ENCODE results near the gene POU2AF3. TPM values are rescaled to one million over a fixed set of nuclear protein-coding genes. Genes with fewer than 3 reads are reported as not detected.

POU2AF3 gene
- total RNA-seq, 1 donor from 2014 or later = 4.2 TPM

DNA sequence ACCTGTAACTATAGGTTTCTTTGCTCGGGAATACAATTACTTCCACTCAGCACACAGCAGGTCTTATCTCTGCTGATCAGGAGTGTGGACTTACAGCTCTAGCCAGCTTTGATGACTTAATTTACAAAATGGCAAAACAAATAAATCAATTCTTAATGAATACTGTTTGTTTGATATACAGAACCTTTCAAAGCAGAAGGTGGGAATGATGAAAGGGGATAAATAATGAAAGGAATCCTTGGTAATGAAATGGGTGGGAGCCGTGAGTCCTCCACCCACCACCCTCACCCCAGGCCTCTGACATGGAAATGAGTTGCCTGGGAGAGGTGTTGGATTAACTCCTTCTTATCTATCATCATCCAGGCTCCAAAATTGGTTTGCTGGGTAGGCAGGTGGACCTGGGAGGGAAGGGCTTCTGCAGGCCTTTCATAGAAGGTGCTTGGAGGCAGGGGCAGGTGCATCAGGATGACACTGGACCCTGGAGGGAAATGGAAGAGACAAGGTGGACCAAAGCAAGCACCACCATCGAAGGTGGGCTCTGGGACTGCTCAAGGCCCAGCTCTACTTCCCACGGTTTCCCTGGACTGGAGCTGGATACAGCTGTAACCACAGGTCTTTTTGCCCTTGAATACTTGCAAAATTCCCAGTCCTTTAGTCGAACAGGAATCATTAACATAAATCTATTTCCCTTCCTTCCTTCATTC, 57.8 kb downstream of the POU2AF3 start:
- no peak overlapping the region for H3K4me3 Mint-ChIP-seq (ENCODE audit: low read depth)
- DNase-seq (ENCODE audit: low spot score, unreplicated experiment) = no peak
- no peak for TF ChIP-seq CTCF (IDR thresholded peaks at IDR 0.05; ENCODE audit: unreplicated experiment)
- H3K9me3 Mint-ChIP-seq (ENCODE audit: low read depth) = no peaks in the 10 kb centered on the region
- H3K36me3 Mint-ChIP-seq (ENCODE audit: insufficient read depth) = no peaks in the 10 kb centered on the region
- H3K27me3 Mint-ChIP-seq = peaks cover 4% of the 10 kb centered on the region
- peaks cover 52% of the 10 kb centered on the region for H3K4me1 Mint-ChIP-seq (ENCODE audit: low read depth)
- H3K27ac Mint-ChIP-seq = no peak overlapping the region

GRCh38 chr11:111356660-111357048, 58.3 kb downstream of the POU2AF3 start:
- Mint-ChIP-seq H3K27me3 (peaks cover 4% of the 10 kb centered on the region), H3K4me3 (ENCODE audit: low read depth) (no peak overlapping the region), H3K4me1 (ENCODE audit: low read depth) (peaks cover 46% of the 10 kb centered on the region), H3K9me3 (ENCODE audit: low read depth) (no peaks in the 10 kb centered on the region), H3K27ac (no peak overlapping the region), H3K36me3 (ENCODE audit: insufficient read depth) (no peaks in the 10 kb centered on the region)
- no peak for DNase-seq (ENCODE audit: low spot score, unreplicated experiment)
- no peak for TF ChIP-seq CTCF (IDR thresholded peaks at IDR 0.05; ENCODE audit: unreplicated experiment)

DNA sequence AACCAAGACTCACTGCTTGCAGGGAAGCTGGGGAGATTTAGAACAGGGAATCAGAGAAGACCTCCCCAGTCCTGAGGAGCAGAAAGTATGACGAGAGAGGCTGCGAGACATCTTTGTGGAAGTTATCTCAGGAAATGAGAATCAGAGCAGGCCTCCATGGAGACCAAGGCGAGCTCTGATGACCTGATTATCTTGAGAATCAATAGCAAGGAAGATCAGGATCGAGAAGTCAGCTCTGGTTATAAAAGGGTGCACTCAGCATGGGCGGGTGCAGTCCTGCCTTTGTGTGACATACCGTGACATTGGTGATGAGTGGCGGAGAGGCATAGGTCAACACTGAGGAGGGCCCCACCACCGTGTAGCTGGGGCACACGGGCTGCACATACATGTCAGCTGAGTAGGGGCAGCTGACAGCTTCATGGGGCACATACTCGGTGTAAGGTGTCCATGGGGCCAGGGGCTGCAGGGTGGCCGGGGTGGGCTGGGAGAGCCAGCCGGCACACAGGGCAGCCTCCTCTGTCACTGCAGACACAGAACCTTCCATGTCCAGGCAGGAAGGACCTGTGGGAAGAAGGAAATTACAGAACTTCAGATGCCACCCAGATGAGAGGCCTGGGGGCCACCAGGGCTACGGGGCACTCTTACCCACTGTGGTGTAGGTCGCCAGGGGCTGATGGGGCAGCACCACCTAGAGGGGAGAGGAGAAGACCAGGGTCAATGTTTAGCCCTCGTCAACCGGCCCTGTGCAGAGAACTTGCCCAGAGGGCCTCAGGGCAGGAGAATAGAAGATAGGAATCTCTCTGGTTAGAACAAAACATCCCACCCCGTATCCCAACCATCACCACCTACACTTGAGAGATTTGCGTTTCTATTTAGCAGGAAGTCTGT, 59.0 kb downstream of the POU2AF3 start:
- no peak for DNase-seq (ENCODE audit: low spot score, unreplicated experiment)
- no peak overlapping the region for H3K4me3 Mint-ChIP-seq (ENCODE audit: low read depth)
- H3K4me1 Mint-ChIP-seq (ENCODE audit: low read depth) = peaks cover 40% of the 10 kb centered on the region
- H3K36me3 Mint-ChIP-seq (ENCODE audit: insufficient read depth) = no peaks in the 10 kb centered on the region
- TF ChIP-seq CTCF (IDR thresholded peaks at IDR 0.05; ENCODE audit: unreplicated experiment) = no peak
- H3K9me3 Mint-ChIP-seq (ENCODE audit: low read depth) = no peaks in the 10 kb centered on the region
- H3K27ac Mint-ChIP-seq = no peak overlapping the region
- H3K27me3 Mint-ChIP-seq = peaks cover 4% of the 10 kb centered on the region

Small RNA genes lying within 50 kb of the gene (microRNA-seq; reads per million reads assigned to microRNA genes)
- gene MIR4491 (ENCODE audit: borderline number of aligned reads, unreplicated experiment) = not detected

Other genes with a start within 250 kb of the POU2AF3 start
- not detected in 2 replicates for gene POU2AF2, start 52.8 kb upstream of the POU2AF3 start, total RNA-seq
- 0.43 and 0.58 TPM in 2 replicates for gene POU2AF1, start 80.7 kb downstream of the POU2AF3 start, total RNA-seq
- not detected in 2 replicates for gene BTG4, start 213.8 kb downstream of the POU2AF3 start, total RNA-seq
- gene HOATZ, start 216.2 kb downstream of the POU2AF3 start, total RNA-seq = not detected in 2 replicates
- gene LAYN, start 242.2 kb downstream of the POU2AF3 start, total RNA-seq = 4.5 and 5.1 TPM in 2 replicates